Measurements from ENCODE around the gene DCAF10. TPM values are rescaled to one million over a fixed set of nuclear protein-coding genes. Genes with fewer than 3 reads are reported as not detected.

The DCAF10 gene
- total and polyA plus RNA-seq, 2 of the 8 experiments (the other 6 are each of a cell fraction or from before 2014, with no cell fraction given) = 7.1 to 15.0 TPM

GRCh38 chr9:37790096-37790495 is 10.5 kb upstream of the DCAF10 start:
- H3K14ac ChIP-seq (ENCODE audit: insufficient read length) = no peak overlapping the region
- CTCF ChIA-PET (ENCODE audit: partially characterized antibody) = interaction anchor here (1.2 to 1.3 kb wide), 2 partner anchors 35 to 42 kb away, joined by 3 to 4 read pairs; no protein-coding TSS in a partner anchor
- no peak for TF ChIP-seq CHD1 (IDR thresholded peaks at IDR 0.05; ENCODE audit: low read depth, low read length)
- no peak for TF ChIP-seq POLR2AphosphoS5 (IDR thresholded peaks at IDR 0.05; ENCODE audit: low read depth, low read length)
- TF ChIP-seq MAFK (IDR thresholded peaks at IDR 0.05; ENCODE audit: low read depth, low read length) = no peak
- no peak for TF ChIP-seq EZH2 (IDR thresholded peaks at IDR 0.05; ENCODE audit: low read depth, low read length, severe bottlenecking)
- TF ChIP-seq CEBPB (IDR thresholded peaks at IDR 0.05; ENCODE audit: low read depth, low read length) = no peak
- TF ChIP-seq POLR2A (IDR thresholded peaks at IDR 0.05; ENCODE audit: control extremely low read depth in 1 of 2, low read depth in 2 of 2, low read length in 2 of 2) = no peak
- no peak for TF ChIP-seq TAF7 (optimal IDR thresholded peaks at IDR 0.05; ENCODE audit: borderline replicate concordance, low read depth, low read length)
- TF ChIP-seq USF2 (IDR thresholded peaks at IDR 0.05; ENCODE audit: low read length) = no peak
- TF ChIP-seq EP300 (IDR thresholded peaks at IDR 0.05; ENCODE audit: borderline replicate concordance in 1 of 2, low read depth in 2 of 2, low read length in 2 of 2) = no peak
- TF ChIP-seq NRF1 (IDR thresholded peaks at IDR 0.05; ENCODE audit: low read depth, low read length) = no peak
- no peak for TF ChIP-seq RXRA (IDR thresholded peaks at IDR 0.05; ENCODE audit: insufficient read depth, low read depth, low read length)
- TF ChIP-seq TCF12 (IDR thresholded peaks at IDR 0.05; ENCODE audit: low read depth, low read length) = no peak
- no peak for TF ChIP-seq CHD2 (IDR thresholded peaks at IDR 0.05; ENCODE audit: low read length)
- no peak for TF ChIP-seq SP4 (IDR thresholded peaks at IDR 0.05; ENCODE audit: low read length)
- no peak for TF ChIP-seq HDAC6 (IDR thresholded peaks at IDR 0.05; ENCODE audit: low read depth, low read length)

More at GRCh38 chr9:37790096-37790495, 10.5 kb upstream of the DCAF10 start:
- no peak overlapping the region for H2BK5ac ChIP-seq (ENCODE audit: low read depth, low read length)
- H2BK20ac ChIP-seq (ENCODE audit: low read length) = no peak overlapping the region
- H4K5ac ChIP-seq (ENCODE audit: insufficient read length, low read depth, low read length) = no peak overlapping the region
- no peak overlapping the region for H2AFZ ChIP-seq (ENCODE audit: low read length)
- no peaks in the 10 kb centered on the region for H4K20me1 ChIP-seq (replicated peaks in 1 of 2; ENCODE audit: control insufficient read depth in 1 of 2, insufficient read depth in 2 of 2, low read length in 2 of 2)
- no peak overlapping the region for H3K23ac ChIP-seq (ENCODE audit: insufficient read length)
- FAIRE-seq (no peak), DNase-seq (ENCODE audit: low read depth in 1 of 2, low spot score in 2 of 2) (no peak)
- no peak overlapping the region for H3K56ac ChIP-seq (replicated peaks; ENCODE audit: insufficient read length, low read depth, low read length)
- H3K9ac ChIP-seq (replicated peaks in 1 of 4; ENCODE audit: extremely low read depth in 1 of 4, low read depth in 3 of 4, low read length in 3 of 4) = no peak overlapping the region
- H3K18ac ChIP-seq (ENCODE audit: extremely low read depth, low read length) = no peak overlapping the region
- H3K79me1 ChIP-seq (ENCODE audit: low read depth, low read length) = no peaks in the 10 kb centered on the region
- H3K4me1 ChIP-seq (replicated peaks in 1 of 4; ENCODE audit: control insufficient read depth in 3 of 4, insufficient read depth in 4 of 4, low read length in 3 of 4) = no peaks in the 10 kb centered on the region
- no peak overlapping the region for H3K4ac ChIP-seq (replicated peaks; ENCODE audit: insufficient read length, low read depth, low read length)
- no peak overlapping the region for H2BK15ac ChIP-seq (ENCODE audit: low read length)
- H4K8ac ChIP-seq (ENCODE audit: extremely low read depth, insufficient read depth, low read length) = no peak overlapping the region
- no peak overlapping the region for H2AK5ac ChIP-seq (ENCODE audit: low read depth, low read length)
- peaks cover 0 to 3% (median 2%) of the 10 kb centered on the region in 4 experiments; a peak in 3 of 7 replicates for H3K27me3 ChIP-seq (replicated peaks in 1 of 4; ENCODE audit: control insufficient read depth in 3 of 4, extremely low read depth in 1 of 4, insufficient read depth in 3 of 4, low read length in 3 of 4)
- POLR2A ChIA-PET (ENCODE audit: partially characterized antibody) = interaction anchor here (0.9 to 1.5 kb wide), 2 partner anchors 11 to 13 kb away, joined by 4 read pairs; partner anchors contain the start of gene DCAF10
- H3K27ac ChIP-seq (ENCODE audit: low read depth, low read length) = no peak overlapping the region
- H3K36me3 ChIP-seq (ENCODE audit: control insufficient read depth in 2 of 4, insufficient read depth in 4 of 4, low read length in 3 of 4) = no peaks in the 10 kb centered on the region
- H3K9me3 ChIP-seq (ENCODE audit: insufficient read depth in 2 of 2, low read depth in 1 of 2, low read length in 1 of 2) = no peaks in the 10 kb centered on the region
- H2BK12ac ChIP-seq (ENCODE audit: low read depth, low read length) = no peak overlapping the region
- peaks cover 1% of the 10 kb centered on the region for H3K23me2 ChIP-seq (ENCODE audit: low read depth, low read length)
- H3K4me3 ChIP-seq (ENCODE audit: extremely low read depth in 1 of 4, insufficient read depth in 2 of 4, low read depth in 3 of 4, low read length in 4 of 4) = no peak overlapping the region
- H2BK120ac ChIP-seq (replicated peaks; ENCODE audit: low read depth, low read length) = no peak overlapping the region
- no peak overlapping the region for H4K91ac ChIP-seq (replicated peaks; ENCODE audit: insufficient read length, low read length)
- no peaks in the 10 kb centered on the region for H3K79me2 ChIP-seq (ENCODE audit: control insufficient read depth in 1 of 2, insufficient read depth in 2 of 2, low read length in 2 of 2)
- H3K4me2 ChIP-seq (ENCODE audit: insufficient read depth in 1 of 2, low read depth in 2 of 2, low read length in 2 of 2) = no peak overlapping the region
- 88% methylated on average over 2 of the region's 2 CpGs; no CpG with 5 or more reads in 1 of the 2 experiments for WGBS, 2 experiments (ENCODE audit: extremely low coverage in 1 of 2, insufficient coverage in 1 of 2, insufficient read length in 1 of 2, insufficient replicate concordance in 2 of 2, low coverage in 1 of 2, low lambda C conversion rate in 2 of 2, missing lambda C conversion rate in 1 of 2)

Measured in H1 (cell line).